Lung (tissue), 12 donors: Measurements from ENCODE around the gene ANK3. TPM values are rescaled to one million over a fixed set of nuclear protein-coding genes. Genes with fewer than 3 reads are reported as not detected.

ENCODE experiments used
- ATAC-seq: fragments of 200-7000 bp; cut with Tn5 transposase; one replicate; pipeline ENCODE4 v1.9.1; 2020; ENCODE audit warnings: moderate number of reproducible peaks; ENCODE audit not compliant: insufficient read depth, low FRiP score
- DNase-seq, 3 donors: peaks; one replicate each; pipeline ENCODE4 v3.0.0-alpha.2; 2013 to 2017
- H3K27ac ChIP-seq, 2 donors: one replicate each; pipeline ENCODE4 v1.5.1; 2013; ENCODE audit warnings: mild to moderate bottlenecking in 2 of 2, moderate library complexity in 2 of 2, control low read depth in 1 of 2, inconsistent platforms in 1 of 2, low read depth in 1 of 2, low read length in 1 of 2
- H3K27me3 ChIP-seq, 3 donors: one replicate each; pipeline ENCODE4 v1.5.1; 2013; ENCODE audit warnings: low read length in 2 of 3; ENCODE audit not compliant: control insufficient read depth in 3 of 3, insufficient read depth in 3 of 3
- H3K36me3 ChIP-seq, 4 donors: one replicate each; pipeline ENCODE4 v1.5.1; 2013; ENCODE audit warnings: low read length in 4 of 4, mild to moderate bottlenecking in 1 of 4, moderate library complexity in 1 of 4; ENCODE audit not compliant: control insufficient read depth in 4 of 4, insufficient read depth in 4 of 4
- H3K4me1 ChIP-seq, 5 donors: one replicate each; pipeline ENCODE4 v1.5.1; 2013; ENCODE audit warnings: low read length in 5 of 5, mild to moderate bottlenecking in 2 of 5, moderate library complexity in 1 of 5; ENCODE audit not compliant: control insufficient read depth in 5 of 5, insufficient read depth in 5 of 5
- H3K4me3 ChIP-seq: one replicate; pipeline ENCODE4 v1.5.1; 2013; ENCODE audit warnings: mild to moderate bottlenecking, control low read depth, moderate library complexity
- H3K9ac ChIP-seq, 2 donors: one replicate each; pipeline ENCODE4 v1.5.1; 2013; ENCODE audit warnings: low read length in 2 of 2, control low read depth in 1 of 2; ENCODE audit not compliant: insufficient read depth in 1 of 2
- H3K9me3 ChIP-seq, 4 donors: one replicate each; pipeline ENCODE4 v1.5.1; 2013; ENCODE audit warnings: low read length in 3 of 4, mild to moderate bottlenecking in 1 of 4, moderate library complexity in 1 of 4; ENCODE audit not compliant: control insufficient read depth in 4 of 4, insufficient read depth in 3 of 4
- CTCF ChIP-seq: IDR thresholded peaks from 2 replicates; pipeline ENCODE4 v1.5.1; 2012; ENCODE audit warnings: mild to moderate bottlenecking; ENCODE audit errors: control extremely low read depth, extremely low read depth
- WGBS, 2 donors: extraction: QIAGEN DNeasy Blood & Tissue Kit; methylation state at CpG; one replicate each; pipeline ENCODE4 v1.1.7; 2013; 5-methylcytosine and 5-hydroxymethylcytosine counted together
- polyA plus RNA-seq, 2 donors: library from polyadenylated mRNA; stranded (reverse); fragments of 200-250 nt; gene quantifications; one replicate each; pipeline ENCODE4 v1.2.1, GENCODE V29; 2013
- total RNA-seq, 2 donors: library from RNA; depleted of rRNA in 1 of 2; stranded (reverse); fragments of >200 nt in 1 of 2; gene quantifications; one replicate each; pipeline ENCODE4 v1.2.1, GENCODE V29; 2014 to 2021
- donor health status: control.
- donor health status: control.
- donor health status: Bipolar disorder and iron deficiency.
- donor health status: healthy.
- donor health status: DM: yes; HTN: yes; CAD: no.

ANK3 gene
- total and polyA plus RNA-seq, 4 donors = 10.4 to 96.0 (median 46.4) TPM

DNA sequence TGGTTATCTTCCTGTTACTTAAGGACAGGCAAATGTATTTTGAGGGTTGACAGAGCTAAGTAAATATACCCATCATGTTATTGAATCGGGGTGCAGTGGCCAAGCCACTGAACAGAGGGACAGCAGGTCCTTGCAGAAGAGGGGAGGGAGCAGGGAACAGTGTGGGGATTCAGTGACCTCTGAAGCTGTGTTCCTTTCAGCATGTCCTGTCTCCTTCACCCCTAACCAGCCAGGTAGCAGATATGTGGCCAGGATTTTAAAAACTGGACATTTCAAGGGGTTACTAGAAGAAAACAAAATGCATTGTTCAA lies 12.7 kb downstream of the ANK3 start:
- no peak for TF ChIP-seq CTCF
- peaks cover 0 to 2% (median 0%) of the 10 kb centered on the region in 5 donors for H3K4me1 ChIP-seq
- H3K27ac ChIP-seq = no peak overlapping the region
- no peaks in the 10 kb centered on the region for H3K36me3 ChIP-seq
- WGBS, 2 donors = 47 to 58% methylated on average over 1 of the region's 1 CpG
- H3K4me3 ChIP-seq = no peak overlapping the region
- H3K9ac ChIP-seq = no peak overlapping the region
- ATAC-seq (no peak), DNase-seq (no peak)
- H3K9me3 ChIP-seq = no peaks in the 10 kb centered on the region
- no peaks in the 10 kb centered on the region for H3K27me3 ChIP-seq

GRCh38 chr10:60376221-60377041 lies 13.2 kb downstream of the ANK3 start:
- H3K4me3 ChIP-seq = no peak overlapping the region
- H3K9me3 ChIP-seq = no peaks in the 10 kb centered on the region
- no peak for TF ChIP-seq CTCF
- DNase-seq (no peak), ATAC-seq (no peak)
- 81 to 85% methylated on average over 6 of the region's 6 CpGs for WGBS, 2 donors
- no peaks in the 10 kb centered on the region for H3K36me3 ChIP-seq
- H3K4me1 ChIP-seq = peaks cover 0 to 2% (median 0%) of the 10 kb centered on the region in 5 donors
- H3K27ac ChIP-seq = no peak overlapping the region
- no peaks in the 10 kb centered on the region for H3K27me3 ChIP-seq
- no peak overlapping the region for H3K9ac ChIP-seq

- H3K9ac ChIP-seq = no peak overlapping the region
- ATAC-seq = no peak
- H3K27ac ChIP-seq = no peak overlapping the region
- no peak for DNase-seq
- WGBS, 2 donors = 87 to 89% methylated on average over 5 of the region's 5 CpGs
- TF ChIP-seq CTCF = no peak
- no peaks in the 10 kb centered on the region for H3K36me3 ChIP-seq
- peaks cover 0 to 2% (median 0%) of the 10 kb centered on the region in 5 donors for H3K4me1 ChIP-seq
- H3K9me3 ChIP-seq = no peaks in the 10 kb centered on the region
- no peak overlapping the region for H3K4me3 ChIP-seq
- H3K27me3 ChIP-seq = no peaks in the 10 kb centered on the region
Measured at GRCh38 chr10:60375293-60376004, 14.2 kb downstream of the ANK3 start.
